GM12872 (cell line): ENCODE results near the gene HRAS.

Experiments
- TF ChIP-seq, protein P1 (sequence below): IDR thresholded peaks from 3 replicates; pipeline ENCODE4 v1.5.1; 2011; ENCODE audit warnings: low read depth, mild to moderate bottlenecking, low read length, moderate library complexity; ENCODE audit not compliant: insufficient read depth

Gene HRAS

GRCh38 chr11:490186-490929 is 45.0 kb downstream of the HRAS start:
- TF ChIP-seq, protein P1, sequence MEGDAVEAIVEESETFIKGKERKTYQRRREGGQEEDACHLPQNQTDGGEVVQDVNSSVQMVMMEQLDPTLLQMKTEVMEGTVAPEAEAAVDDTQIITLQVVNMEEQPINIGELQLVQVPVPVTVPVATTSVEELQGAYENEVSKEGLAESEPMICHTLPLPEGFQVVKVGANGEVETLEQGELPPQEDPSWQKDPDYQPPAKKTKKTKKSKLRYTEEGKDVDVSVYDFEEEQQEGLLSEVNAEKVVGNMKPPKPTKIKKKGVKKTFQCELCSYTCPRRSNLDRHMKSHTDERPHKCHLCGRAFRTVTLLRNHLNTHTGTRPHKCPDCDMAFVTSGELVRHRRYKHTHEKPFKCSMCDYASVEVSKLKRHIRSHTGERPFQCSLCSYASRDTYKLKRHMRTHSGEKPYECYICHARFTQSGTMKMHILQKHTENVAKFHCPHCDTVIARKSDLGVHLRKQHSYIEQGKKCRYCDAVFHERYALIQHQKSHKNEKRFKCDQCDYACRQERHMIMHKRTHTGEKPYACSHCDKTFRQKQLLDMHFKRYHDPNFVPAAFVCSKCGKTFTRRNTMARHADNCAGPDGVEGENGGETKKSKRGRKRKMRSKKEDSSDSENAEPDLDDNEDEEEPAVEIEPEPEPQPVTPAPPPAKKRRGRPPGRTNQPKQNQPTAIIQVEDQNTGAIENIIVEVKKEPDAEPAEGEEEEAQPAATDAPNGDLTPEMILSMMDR = no peak

DNA sequence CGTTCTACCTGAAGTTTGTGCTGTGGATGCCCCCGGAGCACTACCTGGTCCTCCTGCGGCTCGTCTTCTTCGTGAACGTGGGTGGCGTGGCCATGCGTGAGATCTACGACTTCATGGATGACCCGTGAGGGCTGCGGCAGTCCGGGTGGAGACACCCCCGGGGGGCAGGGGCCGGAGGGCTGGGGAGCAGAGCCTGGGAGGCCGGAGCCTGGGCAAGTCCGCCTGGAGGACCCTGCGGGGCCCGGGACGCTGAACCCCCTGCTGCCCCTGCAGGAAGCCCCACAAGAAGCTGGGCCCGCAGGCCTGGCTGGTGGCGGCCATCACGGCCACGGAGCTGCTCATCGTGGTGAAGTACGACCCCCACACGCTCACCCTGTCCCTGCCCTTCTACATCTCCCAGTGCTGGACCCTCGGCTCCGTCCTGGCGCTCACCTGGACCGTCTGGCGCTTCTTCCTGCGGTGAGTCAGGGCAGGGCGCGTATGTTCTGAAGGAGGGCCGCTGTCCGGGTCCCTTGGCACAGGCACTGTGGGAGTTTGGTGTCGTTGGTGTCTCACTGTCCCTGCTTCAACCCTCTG is 45.7 kb downstream of the HRAS start:
- TF ChIP-seq, protein P1 = no peak

DNA sequence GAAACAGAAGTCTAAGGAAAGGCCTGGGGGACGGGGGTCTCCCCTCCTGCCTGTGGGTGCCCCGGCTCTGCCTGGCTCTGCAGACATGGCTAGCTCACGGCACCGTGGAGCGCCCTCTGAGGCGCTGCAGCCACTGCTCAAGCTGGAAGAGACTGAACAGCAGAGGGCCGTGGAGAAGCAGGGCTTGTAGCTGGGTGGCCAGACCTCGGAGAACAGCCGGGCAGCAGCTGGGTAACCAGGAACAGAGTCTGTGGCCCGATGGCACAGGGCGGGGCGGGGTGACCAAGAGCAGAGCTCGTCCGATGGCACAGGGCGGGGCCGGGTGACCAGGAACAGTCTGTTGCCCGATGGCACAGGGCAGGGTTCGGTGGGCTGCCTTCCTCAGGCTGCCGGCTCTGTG is 46.4 kb downstream of the HRAS start:
- TF ChIP-seq, protein P1 = no peak

GRCh38 chr11:488579-488978 is 46.8 kb downstream of the HRAS start:
- TF ChIP-seq, protein P1 = no peak

DNA sequence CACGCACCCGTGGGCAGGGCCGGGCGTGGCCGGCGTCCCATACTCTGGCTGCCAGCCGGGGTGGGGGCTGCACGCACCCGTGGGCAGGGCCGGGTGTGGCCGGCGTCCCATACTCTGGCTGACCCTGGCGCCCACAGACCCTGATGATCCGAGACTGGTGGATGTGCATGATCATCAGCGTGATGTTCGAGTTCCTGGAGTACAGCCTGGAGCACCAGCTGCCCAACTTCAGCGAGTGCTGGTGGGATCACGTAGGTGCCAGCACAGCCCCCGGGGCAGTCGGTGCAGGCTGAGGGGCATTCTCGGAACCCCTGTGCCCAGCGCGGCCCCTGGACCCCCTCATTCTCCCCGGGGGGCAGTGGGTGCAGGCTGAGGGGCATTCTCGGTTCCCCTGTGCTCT is 47.3 kb downstream of the HRAS start:
- TF ChIP-seq, protein P1 = no peak

- TF ChIP-seq, protein P1 = no peak
Measured at GRCh38 chr11:487571-488021, 47.8 kb downstream of the HRAS start.

- TF ChIP-seq, protein P1 = no peak
Measured at GRCh38 chr11:486189-486588, 49.2 kb downstream of the HRAS start.
